NOMO-1 treated with DMSO at 0.1 percent for 48 hours (cell line): Measurements from ENCODE around the gene PRMT3.
"Not testable (repeated sequence)": the region's sequence is repeated elsewhere in the genome, so short reads cannot be mapped to it uniquely, and the experiment has no call there.

Experiments used
- DNase-seq: peaks from one replicate; lab custom pipeline; 2025; ENCODE audit not compliant: unreplicated experiment; lab: John Stamatoyannopoulos, UW

The PRMT3 gene

DNA sequence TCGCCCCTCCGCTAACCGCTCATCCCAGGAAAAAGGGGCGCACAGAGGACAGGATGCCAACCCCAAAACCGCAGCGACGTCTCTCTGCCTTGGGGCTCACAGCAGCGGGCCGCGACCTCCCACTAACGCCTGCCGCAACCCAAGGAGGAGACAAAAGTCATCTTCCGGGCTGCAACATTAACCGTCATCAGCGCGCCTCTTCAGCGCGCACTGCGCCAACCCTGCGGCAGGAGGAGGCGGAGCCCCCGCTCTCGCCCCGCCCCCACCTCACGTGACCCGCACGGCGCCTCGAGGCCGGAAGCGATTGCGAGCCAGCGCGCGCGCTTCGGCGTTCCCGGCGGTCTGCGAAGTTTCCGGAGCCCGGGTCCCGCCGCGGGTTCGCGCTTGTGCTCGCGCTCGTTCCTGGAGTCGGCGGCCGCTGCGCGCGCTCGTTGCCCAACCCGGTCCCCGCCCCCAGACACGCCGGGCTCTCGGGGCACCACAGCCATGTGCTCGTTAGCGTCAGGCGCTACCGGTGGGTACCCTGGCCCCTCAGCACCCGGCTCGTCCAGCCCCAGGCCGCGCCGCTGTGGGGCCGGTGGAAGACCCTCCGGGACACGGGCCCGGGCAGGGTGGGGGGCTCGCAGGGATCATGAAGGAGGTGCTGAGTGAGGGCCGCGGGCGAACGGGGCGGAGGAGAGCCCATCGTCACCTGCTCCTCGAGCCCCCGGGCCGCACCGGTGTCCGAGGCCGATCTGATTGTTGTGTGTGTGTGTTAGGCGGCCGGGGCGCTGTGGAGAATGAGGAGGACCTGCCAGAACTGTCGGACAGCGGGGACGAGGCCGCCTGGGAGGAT is at the start of gene PRMT3:
Gene PRMT3, plus strand, starts transcription at position 456 of the 835 bp plus-strand sequence. Its CDS starts 31 bp downstream, at position 487.
- DNase-seq, result peak; percentile 91

DNA sequence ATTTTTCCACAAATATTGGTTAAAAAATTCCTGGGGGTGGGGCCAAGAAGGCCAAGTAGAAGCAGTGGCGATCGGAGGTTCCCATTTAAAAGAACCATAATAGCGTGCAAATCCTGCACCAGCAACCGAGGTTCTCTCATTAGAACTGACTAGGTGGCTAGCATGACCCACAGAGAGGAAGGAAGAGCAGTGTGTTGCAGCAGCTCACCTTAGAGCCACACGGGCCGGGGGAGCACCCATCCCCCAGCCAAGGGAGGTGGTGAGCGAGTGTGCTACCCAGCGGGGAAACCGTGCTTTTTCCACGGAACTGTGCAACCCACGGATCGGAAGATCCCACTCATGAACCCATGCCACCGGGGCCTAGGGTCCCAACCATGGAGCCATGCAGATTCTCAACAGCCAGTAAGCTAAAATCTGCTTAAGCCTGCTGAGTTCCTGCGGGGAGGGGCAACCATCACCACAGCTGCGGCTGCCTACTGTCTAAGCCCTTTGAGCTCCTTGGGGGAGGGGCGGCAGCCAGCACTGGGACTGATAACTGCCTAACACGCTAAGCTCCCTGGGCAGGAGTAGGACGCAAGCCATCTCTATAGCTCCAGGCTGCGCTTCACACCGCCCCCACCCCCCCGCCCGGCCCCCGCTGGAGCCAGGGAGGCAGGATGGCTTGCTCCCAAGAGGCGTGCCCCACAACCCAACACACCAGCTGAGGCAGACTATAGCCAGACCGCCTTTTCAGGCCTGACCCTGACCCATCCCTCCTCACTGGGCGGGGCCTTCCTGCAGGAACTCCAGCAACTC is 45.0 kb upstream of the PRMT3 start:
- no peak for DNase-seq

DNA sequence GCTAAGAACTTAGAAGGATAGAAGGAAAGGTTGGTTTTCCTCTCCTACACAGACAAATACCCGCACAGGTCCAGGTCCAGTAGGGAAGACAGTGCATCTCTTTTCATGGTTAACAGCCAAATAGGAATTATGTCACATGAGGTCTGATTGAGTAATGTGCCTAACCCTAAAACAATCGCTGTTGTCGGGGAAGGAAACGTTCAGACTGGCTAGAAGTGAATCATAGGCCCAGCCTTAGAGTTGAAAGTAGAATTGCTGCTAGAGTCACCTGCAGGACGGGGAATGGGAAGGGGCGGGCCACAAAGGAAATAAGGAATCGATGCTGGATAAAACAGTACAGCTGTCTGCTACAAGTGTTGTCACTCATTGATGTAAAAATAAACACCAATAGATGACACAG is 36.4 kb upstream of the PRMT3 start:
- DNase-seq, result peak; percentile 65

DNA sequence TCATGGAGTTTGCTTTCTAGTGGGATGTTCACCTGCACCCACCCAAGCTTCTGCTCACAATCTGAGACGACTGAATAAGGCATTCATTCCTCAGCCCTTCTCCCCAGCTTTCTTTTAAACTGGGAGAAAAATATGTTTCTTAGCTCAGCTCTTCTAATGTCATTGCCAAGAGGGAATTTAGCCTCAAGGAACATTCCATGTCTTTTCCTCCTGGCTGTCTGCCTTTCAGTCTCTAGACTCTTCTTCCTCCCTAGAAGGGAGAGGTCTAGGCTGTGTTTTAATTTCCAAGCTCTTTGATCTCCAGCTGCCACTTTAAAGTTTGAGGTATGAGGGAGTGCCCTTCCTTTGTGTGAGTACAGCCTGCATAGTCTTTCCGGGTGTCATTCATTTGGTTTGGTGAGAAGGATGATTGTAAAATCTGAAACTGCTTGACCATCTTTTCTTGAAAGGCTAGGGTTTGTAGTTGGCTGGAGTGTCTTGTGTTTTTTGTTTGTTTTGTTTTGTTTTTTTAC is 35.7 kb upstream of the PRMT3 start:
- DNase-seq, result no peak

DNA sequence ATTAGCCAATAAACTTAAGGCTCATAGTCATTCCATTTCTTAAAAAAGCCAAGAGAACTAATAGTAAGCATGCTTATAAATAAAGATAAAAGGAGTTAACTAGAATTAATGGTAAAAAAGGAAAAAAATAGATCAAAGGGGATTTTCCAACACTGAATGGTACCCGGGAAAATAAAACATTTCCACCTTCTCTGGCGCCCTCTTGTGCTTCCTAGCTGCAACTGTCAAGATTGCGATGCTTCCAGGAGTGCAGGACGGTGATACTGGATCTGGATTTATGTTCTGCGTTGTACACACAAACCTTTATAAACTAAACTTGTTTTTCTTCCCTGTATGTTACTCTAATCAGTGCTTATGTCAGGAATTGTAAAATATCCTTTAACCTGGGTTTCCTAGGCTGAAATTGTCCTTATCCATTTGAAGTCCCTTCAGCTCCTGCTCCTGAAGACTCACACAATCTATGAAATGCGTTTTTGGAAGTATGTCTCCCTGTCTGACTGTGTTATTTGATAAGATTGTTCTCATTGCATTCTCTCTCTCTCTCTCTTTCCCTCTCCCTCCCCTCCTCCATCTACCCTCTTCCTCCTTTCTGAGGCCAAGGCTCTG is 33.6 kb upstream of the PRMT3 start:
- no peak for DNase-seq

DNA sequence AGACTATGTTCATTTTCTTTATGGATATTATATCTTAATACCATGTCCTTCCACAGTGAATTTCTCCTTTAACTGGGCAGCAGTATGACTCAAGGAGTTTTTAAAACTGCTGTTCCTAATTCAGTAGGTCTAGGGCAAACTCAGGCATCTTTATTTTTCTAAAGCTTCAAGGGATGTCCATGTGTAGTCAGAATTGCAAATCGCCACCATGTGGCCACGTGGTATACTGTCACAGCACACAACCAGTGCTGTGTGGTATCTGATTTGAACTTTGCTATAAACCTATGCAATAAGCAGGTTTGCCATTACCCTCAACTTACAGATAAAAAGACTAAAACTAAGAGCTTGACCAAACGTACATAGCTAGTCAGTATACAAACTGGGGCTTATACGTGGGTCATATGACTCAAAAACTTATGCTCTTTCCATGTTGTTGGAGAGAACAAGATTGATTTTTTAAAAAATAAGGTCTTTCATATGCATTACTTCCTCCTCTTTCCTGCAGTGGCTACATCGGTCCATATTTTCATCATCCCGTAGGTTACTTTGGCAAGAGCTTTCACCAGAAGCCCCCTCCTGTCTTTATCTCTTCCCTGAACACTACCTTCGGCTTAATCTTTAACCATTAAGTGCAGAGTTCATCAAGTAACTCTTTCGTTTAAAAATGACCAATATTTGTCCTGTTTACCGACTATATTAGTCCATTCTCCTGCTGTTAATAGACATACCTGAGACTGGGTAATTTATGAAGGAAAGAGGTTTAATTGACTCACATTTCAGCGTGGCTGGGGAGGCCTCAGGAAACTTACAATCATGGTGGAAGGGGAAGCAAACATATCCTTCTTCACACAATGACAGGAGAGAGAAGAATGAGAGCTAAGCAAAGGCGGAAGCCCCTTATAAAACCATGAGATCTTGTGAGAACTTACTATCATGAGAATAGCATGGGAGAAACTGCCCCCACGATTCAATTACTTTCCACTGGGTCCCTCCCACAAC is 32.0 kb upstream of the PRMT3 start:
- DNase-seq, result peak; percentile 29

DNA sequence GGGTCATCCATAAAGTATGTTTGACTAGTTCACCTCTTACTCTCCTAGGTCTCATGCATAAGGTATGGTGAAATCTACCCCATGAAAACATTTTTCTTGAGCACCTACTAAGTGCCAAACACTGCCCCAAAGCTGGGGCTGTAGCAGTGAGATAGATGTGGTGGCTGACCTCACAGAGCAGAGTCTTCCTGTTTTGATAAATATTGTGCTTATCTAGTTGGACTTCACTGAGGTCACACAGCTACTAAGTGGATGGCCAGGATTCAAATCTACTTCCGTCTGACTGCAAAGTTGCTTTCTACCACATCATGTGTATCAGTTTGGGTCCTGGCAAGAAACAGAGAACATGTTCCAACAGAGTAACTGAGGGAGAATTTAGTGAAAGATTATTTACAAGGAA is 30.4 kb upstream of the PRMT3 start:
- DNase-seq, result no peak

DNA sequence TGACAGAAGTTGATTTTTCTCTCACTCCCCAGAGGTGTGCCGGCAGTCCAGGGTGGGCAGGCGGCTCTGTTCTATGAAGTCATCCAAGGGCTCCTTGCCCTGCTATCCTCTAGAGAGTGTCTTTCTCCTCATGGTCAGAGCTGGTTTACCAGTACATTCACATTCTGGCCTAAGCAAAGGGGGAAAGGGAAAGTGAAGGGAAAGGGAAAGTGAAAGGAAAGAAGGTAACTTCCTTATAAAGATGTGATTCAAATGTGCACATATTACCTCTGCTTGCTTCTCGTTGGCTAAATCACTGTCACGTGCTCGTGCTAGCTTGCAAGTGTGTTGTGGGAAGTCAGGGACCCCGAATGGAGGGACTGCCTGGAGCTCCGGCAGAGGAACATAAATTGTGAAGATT is 26.9 kb upstream of the PRMT3 start:
- DNase-seq, result peak; percentile 89

DNA sequence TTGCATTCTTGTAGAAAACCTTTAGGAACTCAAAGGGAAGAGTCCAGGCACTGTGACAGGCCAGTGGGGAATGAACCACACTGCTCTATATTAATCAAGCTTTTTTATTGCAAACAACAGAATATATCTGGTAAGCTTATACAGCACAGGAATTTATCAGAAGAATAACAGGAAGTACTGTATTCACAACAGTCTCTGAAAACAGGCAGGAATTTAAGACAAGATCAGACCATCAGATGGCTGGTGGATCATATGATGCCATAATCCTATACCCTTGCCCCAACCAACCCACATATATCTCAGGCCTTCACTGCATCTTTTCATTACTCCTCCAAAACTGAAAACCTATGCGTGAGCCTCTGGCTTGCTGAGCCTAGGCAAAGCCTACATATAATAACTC is 25.0 kb upstream of the PRMT3 start:
- DNase-seq, result no peak

DNA sequence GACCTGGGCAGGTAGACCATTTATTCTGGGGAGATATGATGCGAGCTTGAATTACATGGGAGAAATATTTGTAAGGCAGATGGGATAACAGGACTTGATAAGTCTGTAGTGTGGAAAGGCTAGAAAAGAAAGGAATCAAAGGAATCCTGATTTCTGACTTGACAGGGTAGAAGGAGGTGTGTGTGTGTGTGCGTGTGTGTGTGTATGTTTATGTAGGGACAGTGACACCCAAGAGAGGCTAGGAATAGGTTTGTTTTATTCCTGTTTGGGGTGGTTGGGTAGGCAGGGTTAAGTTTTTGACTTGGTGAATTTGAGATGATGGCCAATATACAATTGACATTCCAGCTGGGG is 24.4 kb upstream of the PRMT3 start:
- DNase-seq, result no peak

DNA sequence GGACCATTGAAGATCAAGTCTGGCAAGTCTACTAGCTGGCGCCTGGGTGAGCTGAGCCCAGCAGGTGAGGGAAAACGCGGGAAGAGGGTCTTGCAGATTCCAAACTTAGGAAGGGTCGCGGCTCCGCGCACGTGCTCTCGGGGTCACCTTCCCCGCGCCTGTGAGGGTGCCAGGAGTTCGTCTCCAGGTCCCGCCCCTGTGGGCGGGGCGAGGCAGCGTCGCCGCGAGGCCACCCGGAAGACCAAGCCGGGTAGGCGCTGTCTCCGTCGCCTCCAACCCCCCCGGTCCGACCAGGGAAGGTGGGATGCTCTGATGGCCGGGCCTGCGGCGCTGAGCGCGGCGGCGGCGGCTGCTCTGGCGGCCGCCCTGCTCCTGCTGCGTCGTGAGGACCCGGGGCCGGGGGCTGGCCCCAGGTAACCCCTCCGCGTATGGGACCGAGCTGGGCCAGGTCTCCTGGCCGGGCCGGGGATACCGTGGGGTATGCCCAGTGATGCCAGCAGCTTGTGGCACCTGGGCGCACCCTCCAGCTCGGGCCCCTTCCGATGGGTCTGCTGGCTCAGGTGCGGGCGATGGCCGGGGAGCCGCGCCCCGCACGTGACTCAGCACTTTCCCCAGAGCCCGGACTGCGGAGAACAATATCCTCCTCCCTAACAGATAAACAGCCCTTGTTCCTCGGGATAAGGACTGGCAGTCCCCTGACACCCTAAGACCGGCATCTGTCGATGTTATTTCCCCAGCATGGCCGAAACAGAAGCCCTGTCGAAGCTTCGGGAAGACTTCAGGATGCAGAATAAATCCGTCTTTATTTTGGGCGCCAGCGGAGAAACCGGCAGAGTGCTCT is 23.8 kb upstream of the PRMT3 start, which contains the start of gene HTATIP2:
Gene HTATIP2, plus strand, starts transcription at position 215 of the 841 bp plus-strand sequence. Its CDS starts 524 bp downstream, at position 739.
- peak; percentile 42 for DNase-seq

DNA sequence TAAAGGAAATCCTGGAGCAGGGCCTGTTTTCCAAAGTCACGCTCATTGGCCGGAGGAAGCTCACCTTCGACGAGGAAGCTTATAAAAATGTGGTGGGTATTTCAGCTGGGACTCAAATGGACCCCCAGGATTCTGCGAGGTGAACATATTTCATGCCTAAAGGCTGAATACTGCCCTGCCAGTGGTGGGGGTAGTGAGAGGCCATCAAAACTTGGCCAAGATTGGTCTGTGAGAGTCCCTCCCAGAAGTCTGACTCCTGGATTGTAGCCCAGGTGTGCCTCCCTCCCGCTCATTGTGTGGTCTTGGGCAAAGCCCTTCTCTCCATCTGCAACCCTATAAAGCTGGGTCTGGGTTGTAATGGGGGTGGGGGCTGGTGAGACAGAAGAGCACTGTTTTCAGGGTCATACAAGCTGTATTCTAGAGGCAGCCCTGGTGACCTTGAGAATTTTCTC is 23.1 kb upstream of the PRMT3 start:
- no peak for DNase-seq

DNA sequence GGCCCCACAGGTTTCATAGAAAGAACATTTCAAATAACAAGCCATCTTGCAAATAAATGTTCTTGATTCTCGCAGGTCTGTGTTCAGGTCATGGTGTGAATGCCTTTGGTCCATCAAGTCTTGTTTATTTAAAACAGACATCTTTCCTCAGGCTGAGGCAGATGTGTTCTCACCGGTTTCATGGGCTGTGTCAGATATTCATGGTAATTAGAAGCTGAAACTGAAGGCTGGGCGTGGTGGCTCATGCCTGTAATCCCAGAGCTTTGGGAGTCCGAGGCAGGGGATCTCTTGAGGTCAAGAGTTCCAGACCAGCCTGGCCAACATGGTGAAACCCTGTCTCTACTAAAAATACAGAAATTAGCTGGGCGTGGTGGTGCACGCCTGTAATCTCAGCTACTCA is 22.1 kb upstream of the PRMT3 start:
- not testable (repeated sequence) for DNase-seq

DNA sequence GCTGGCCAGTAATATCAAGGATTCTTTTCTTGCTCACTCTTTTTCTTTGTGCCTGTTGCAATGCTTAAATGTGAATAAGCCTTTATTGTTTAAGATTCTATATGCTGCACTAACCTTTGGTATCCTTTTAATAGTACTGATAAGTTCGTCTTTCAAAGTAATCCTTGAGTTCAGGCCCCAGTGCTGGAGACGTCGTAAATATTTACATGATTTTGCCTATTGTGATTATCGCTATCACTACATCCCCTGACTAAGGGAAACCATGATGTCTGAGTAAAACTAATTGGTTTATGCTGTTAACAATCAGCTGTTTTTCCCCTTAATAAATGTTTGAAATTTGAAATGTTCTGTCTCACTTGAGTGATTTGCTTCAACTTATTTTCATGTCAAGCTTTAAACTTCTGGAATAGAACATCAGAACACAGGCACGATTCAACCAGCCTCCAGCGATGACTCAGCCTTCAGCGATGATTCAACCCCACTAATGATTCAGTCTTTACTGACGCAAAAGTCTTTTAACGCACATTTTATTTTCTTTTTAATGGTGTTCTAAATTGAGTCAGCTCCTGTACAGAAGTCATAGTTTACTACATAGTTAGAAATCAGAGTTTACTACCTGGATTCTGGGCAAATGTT is 20.1 kb upstream of the PRMT3 start:
- DNase-seq, result peak; percentile 62

DNA sequence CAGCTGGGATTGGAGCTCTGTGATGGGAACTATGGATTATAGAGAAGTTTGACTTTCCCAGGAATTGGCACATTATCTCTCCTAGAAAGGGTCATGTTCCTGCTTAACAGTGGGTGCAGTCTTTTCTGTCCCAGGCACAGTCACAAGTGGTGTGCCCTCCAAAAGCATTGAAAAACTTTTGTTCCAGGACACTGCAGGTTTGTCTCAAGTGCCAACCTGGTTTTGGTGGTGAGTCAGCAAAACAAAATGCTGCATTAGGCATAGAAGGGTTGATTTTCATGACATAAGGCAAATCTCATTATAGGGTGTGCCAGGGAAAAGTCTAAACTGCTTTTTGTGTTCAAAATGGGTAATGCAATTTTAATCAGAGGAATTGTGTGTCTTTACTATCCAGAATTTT is 19.1 kb upstream of the PRMT3 start:
- no peak for DNase-seq

DNA sequence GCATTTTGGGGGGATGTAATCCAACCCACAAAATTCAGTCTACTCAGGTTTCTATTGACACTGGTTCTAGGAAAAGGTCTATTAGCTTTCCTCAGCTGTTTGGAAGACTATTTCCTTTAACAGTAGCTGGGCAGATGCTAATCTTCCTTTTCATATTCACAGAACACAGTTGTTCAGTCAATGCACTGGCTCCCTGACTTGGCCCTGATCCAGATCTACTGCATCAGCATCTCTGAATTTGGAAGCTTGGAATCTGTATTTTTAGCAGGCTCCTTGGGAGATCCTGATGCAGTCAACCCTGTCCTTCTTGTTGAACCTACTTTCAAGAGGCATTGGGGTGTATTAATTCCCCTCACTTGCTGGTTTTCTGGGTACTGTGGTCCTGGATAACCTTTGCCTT is 17.7 kb upstream of the PRMT3 start:
- DNase-seq, result no peak

DNA sequence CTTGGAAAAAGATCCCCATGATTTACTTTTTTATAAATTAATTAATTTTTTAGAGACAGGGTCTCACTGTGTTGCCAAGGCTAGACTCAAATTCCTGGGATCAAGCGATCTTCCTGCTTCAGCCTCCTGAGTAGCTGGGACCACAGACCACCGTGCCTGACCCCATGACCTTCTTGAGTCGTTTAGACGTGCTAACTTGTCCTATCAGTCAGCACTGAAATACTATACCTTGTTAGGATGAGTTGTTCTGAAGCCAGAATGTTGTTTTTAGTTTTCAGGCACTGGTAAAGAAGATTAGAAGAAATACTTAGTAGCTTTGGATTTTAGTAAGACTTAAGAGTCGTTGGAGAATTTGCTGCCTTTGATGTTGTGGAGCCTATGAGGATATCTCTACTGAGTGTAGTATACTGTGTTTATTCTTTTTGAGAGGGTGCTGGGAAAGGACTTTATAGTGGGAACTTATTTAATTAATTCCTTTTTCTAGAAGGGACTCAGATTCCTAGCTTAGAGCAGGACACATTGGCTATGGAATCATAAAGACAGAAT is 15.4 kb upstream of the PRMT3 start:
- DNase-seq, result no peak

DNA sequence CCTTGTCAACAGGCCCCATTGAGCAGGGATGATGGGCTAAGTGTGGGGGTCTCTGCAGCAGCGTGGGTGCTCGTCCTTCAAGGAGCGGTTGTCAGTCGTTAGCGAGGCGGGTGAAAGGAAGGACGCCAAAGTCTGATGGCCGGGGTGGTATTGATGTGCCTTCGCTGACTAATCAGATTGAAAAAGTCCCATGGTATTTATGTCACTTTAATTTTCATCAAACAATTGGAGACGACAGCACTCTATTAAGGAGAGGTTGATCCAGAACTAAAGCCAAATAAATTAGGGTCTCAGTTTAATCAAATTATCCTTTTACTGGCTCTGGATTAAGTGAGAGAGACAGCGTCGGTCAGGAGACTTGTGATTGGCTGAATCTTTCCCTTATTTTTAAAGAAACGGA is 14.4 kb upstream of the PRMT3 start:
- DNase-seq, result no peak
